Endothelial cell (in vitro differentiated cells): ENCODE measurements around the gene ARHGEF28. TPM values are rescaled to one million over a fixed set of nuclear protein-coding genes. Genes with fewer than 3 reads are reported as not detected.

Experiments
- DNase-seq: peaks from one replicate; pipeline ENCODE4 v3.0.0; 2021; ENCODE audit warnings: low spot score
- H3K27ac Mint-ChIP-seq: one replicate; pipeline ENCODE4 v1.8.0; 2021; ENCODE audit warnings: mixed read lengths, inconsistent platforms; ENCODE audit not compliant: unreplicated experiment
- H3K27me3 Mint-ChIP-seq: one replicate; pipeline ENCODE4 v1.8.0; 2021; ENCODE audit warnings: mild to moderate bottlenecking, moderate library complexity, mixed read lengths, inconsistent platforms; ENCODE audit not compliant: unreplicated experiment
- H3K36me3 Mint-ChIP-seq: one replicate; pipeline ENCODE4 v1.8.0; 2021; ENCODE audit warnings: mild to moderate bottlenecking, low read depth, mixed read lengths, inconsistent platforms; ENCODE audit not compliant: unreplicated experiment
- H3K4me1 Mint-ChIP-seq: one replicate; pipeline ENCODE4 v1.8.0; 2021; ENCODE audit warnings: mild to moderate bottlenecking, mixed read lengths, inconsistent platforms; ENCODE audit not compliant: unreplicated experiment
- H3K4me3 Mint-ChIP-seq: one replicate; pipeline ENCODE4 v1.8.0; 2021; ENCODE audit warnings: mild to moderate bottlenecking, mixed read lengths, inconsistent platforms; ENCODE audit not compliant: unreplicated experiment
- H3K9me3 Mint-ChIP-seq: one replicate; pipeline ENCODE4 v1.8.0; 2021; ENCODE audit warnings: mixed read lengths, inconsistent platforms; ENCODE audit not compliant: unreplicated experiment
- CTCF ChIP-seq: fragments of 200-600 bp; sonication (generic); IDR thresholded peaks from one replicate; pipeline ENCODE4 v1.5.0; 2021; ENCODE audit warnings: antibody characterized with exemption; ENCODE audit not compliant: unreplicated experiment
- long read RNA-seq: library from polyadenylated mRNA; unstranded; transcript quantifications from one replicate; pipeline ENCODE4 v2.0.0, GENCODE V29; 2020; ENCODE audit not compliant: unreplicated experiment
- total RNA-seq: library from RNA; stranded (reverse); fragmentation: NEBNext Ultra II Directional; extraction: Animal tissue kit (Norgen Biotek cat#: 25700); gene quantifications from one replicate; pipeline ENCODE4 v1.2.1, GENCODE V29; 2021; ENCODE audit not compliant: unreplicated experiment

ARHGEF28 gene
- 1.5 TPM for total RNA-seq
- long read RNA-seq, result 0 reads

- no peaks in the 10 kb centered on the region for H3K36me3 Mint-ChIP-seq
- peak within 1 kb of the TSS; percentile 85 for H3K4me3 Mint-ChIP-seq
- DNase-seq, result peak; percentile 26
- H3K9me3 Mint-ChIP-seq, result no peaks in the 10 kb centered on the region
- H3K27me3 Mint-ChIP-seq, result peaks cover 8% of the 10 kb centered on the region
- TF ChIP-seq CTCF, result no peak
- no peaks in the 10 kb centered on the region for H3K4me1 Mint-ChIP-seq
- no peak within 1 kb of the TSS for H3K27ac Mint-ChIP-seq
Measured at GRCh38 chr5:73625944-73626811, at the start of gene ARHGEF28. Gene ARHGEF28 (plus strand): TSS chr5:73626196. CDS start chr5:73684852, 58,656 bp downstream.

- no peak overlapping the region for H3K27ac Mint-ChIP-seq
- no peak for TF ChIP-seq CTCF
- H3K36me3 Mint-ChIP-seq, result no peaks in the 10 kb centered on the region
- no peak for DNase-seq
- H3K4me1 Mint-ChIP-seq, result no peaks in the 10 kb centered on the region
- no peak overlapping the region for H3K4me3 Mint-ChIP-seq
- H3K27me3 Mint-ChIP-seq, result no peaks in the 10 kb centered on the region
- H3K9me3 Mint-ChIP-seq, result no peaks in the 10 kb centered on the region
Measured at GRCh38 chr5:73582285-73583145, 43.5 kb upstream of the ARHGEF28 start.

GRCh38 chr5:73587923-73588322 lies 38.1 kb upstream of the ARHGEF28 start:
- no peaks in the 10 kb centered on the region for H3K4me1 Mint-ChIP-seq
- no peaks in the 10 kb centered on the region for H3K36me3 Mint-ChIP-seq
- no peak overlapping the region for H3K4me3 Mint-ChIP-seq
- no peak overlapping the region for H3K27ac Mint-ChIP-seq
- H3K27me3 Mint-ChIP-seq, result no peaks in the 10 kb centered on the region
- DNase-seq, result no peak
- TF ChIP-seq CTCF, result no peak
- H3K9me3 Mint-ChIP-seq, result no peaks in the 10 kb centered on the region

- no peaks in the 10 kb centered on the region for H3K9me3 Mint-ChIP-seq
- DNase-seq, result peak; percentile 74
- H3K4me1 Mint-ChIP-seq, result no peaks in the 10 kb centered on the region
- H3K27ac Mint-ChIP-seq, result no peak overlapping the region
- no peaks in the 10 kb centered on the region for H3K27me3 Mint-ChIP-seq
- no peak overlapping the region for H3K4me3 Mint-ChIP-seq
- peak; percentile 96 for TF ChIP-seq CTCF
- no peaks in the 10 kb centered on the region for H3K36me3 Mint-ChIP-seq
Measured at GRCh38 chr5:73591102-73591695, 34.8 kb upstream of the ARHGEF28 start.
